ENCODE data around the gene PTPRU. TPM values are rescaled to one million over a fixed set of nuclear protein-coding genes. Genes with fewer than 3 reads are reported as not detected.
A peak's percentile ranks its signal among the peaks of the same experiment; 100 is the strongest.
"Not testable (repeated sequence)": the region's sequence is repeated elsewhere in the genome, so short reads cannot be mapped to it uniquely, and the experiment has no call there.

PTPRU gene
- total RNA-seq, 1 experiment from 2014 or later, result 40.7 TPM

- H3K9me3 ChIP-seq (ENCODE audit: control insufficient read depth in 1 of 2, insufficient read depth in 1 of 2, low read depth in 1 of 2, low read length in 2 of 2); H3K4me3 ChIP-seq (replicated peaks in 1 of 2; ENCODE audit: low read depth in 1 of 2, low read length in 2 of 2); H3K27ac ChIP-seq (ENCODE audit: low read depth, low read length); CTCF ChIA-PET; ATAC-seq; DNase-seq (ENCODE audit: low read depth, low spot score); BruUV-seq (replicated peaks); H2AFZ ChIP-seq (ENCODE audit: low read depth, low read length, poor library complexity, severe bottlenecking); H4K20me1 ChIP-seq (ENCODE audit: insufficient read depth); H3K36me3 ChIP-seq (ENCODE audit: control insufficient read depth in 1 of 2, insufficient read depth in 2 of 2, low read length in 2 of 2); H3K27me3 ChIP-seq (ENCODE audit: insufficient read depth, low read length); H3K9ac ChIP-seq (ENCODE audit: low read length); POLR2A ChIA-PET; H3K9me2 ChIP-seq (ENCODE audit: insufficient read depth); H3K4me2 ChIP-seq (ENCODE audit: low read length); RAD21 ChIA-PET (ENCODE audit: low non-redundant PET in 1 of 2, low total read pairs in 2 of 2, uncharacterized antibody in 2 of 2, unreplicated experiment in 2 of 2): not testable (repeated sequence)
- Histone ChIP-seq H3K4me1 (ENCODE audit: control insufficient read depth in 1 of 2, insufficient read depth in 2 of 2, low read length in 2 of 2) (peaks cover 15 to 34% of the 10 kb centered on the region in 2 experiments), H3K79me2 (ENCODE audit: insufficient read depth, low read length) (peaks cover 18% of the 10 kb centered on the region)
- intact Hi-C loops (cut with micrococcal nuclease), result loop anchor here (5.0 to 10.0 kb wide), 7 partner anchors 140 to 1680 kb away; no protein-coding TSS in a partner anchor
These were observed 1.4 kb upstream of the PTPRU start for GRCh38 chr1:29234881-29235280.

DNA sequence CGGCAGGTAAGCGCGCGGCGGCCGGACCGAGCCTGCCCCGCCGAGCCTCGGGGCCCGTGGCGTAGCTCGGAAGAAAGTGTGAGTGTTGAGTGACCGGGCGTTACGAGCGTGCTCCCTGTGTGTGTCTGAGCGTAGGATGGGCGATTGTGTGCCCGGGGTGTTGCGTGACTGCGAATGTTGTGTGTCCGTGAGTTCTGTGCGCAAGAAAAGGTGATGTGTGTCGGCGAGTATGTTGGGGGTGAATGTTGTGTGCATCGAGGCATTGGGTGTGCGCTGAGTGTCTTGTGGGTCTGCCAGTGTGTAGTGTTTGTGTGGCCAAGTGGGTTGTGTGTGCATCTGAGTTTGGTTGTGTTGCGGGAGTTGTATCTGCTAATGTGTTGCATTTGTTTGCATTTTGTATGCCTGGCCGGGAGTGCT, 398 bp downstream of the PTPRU start:
- peak overlapping the region; percentile 59 for H2AFZ ChIP-seq (ENCODE audit: low read depth, low read length, poor library complexity, severe bottlenecking)
- no peaks in the 10 kb centered on the region for H3K9me3 ChIP-seq (ENCODE audit: control insufficient read depth in 1 of 2, insufficient read depth in 1 of 2, low read depth in 1 of 2, low read length in 2 of 2)
- H3K9ac ChIP-seq (ENCODE audit: low read length), result peak overlapping the region; percentile 74
- no peaks in the 10 kb centered on the region for H3K9me2 ChIP-seq (ENCODE audit: insufficient read depth)
- peak overlapping the region; percentile 99 for H3K4me2 ChIP-seq (ENCODE audit: low read length)
- peaks cover 17% of the 10 kb centered on the region; the same call in 1 of the 2 replicates for H3K79me2 ChIP-seq (ENCODE audit: insufficient read depth, low read length)
- no peaks in the 10 kb centered on the region for H4K20me1 ChIP-seq (ENCODE audit: insufficient read depth)
- RAD21 ChIA-PET (ENCODE audit: low non-redundant PET in 1 of 2, low total read pairs in 2 of 2, uncharacterized antibody in 2 of 2, unreplicated experiment in 2 of 2), result no interaction called here
- no peaks in the 10 kb centered on the region for H3K36me3 ChIP-seq (ENCODE audit: control insufficient read depth in 1 of 2, insufficient read depth in 2 of 2, low read length in 2 of 2)
- ATAC-seq (no peak), DNase-seq (ENCODE audit: low read depth, low spot score) (no peak)
- no peak for TF ChIP-seq ELF1 (IDR thresholded peaks at IDR 0.05; ENCODE audit: borderline replicate concordance, low read depth)
- TF ChIP-seq, protein P1, sequence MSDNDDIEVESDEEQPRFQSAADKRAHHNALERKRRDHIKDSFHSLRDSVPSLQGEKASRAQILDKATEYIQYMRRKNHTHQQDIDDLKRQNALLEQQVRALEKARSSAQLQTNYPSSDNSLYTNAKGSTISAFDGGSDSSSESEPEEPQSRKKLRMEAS (IDR thresholded peaks at IDR 0.05), result no peak
- no peak for TF ChIP-seq YY1 (IDR thresholded peaks at IDR 0.05; ENCODE audit: extremely low read depth, insufficient replicate concordance, low read depth, low read length)
- intact Hi-C loops (cut with micrococcal nuclease), result loop anchor here (2.0 to 10.0 kb wide), 9 partner anchors 138 to 1678 kb away; no protein-coding TSS in a partner anchor
- POLR2A ChIA-PET, result no interaction called here
- no peaks in the 10 kb centered on the region for H3K27me3 ChIP-seq (ENCODE audit: insufficient read depth, low read length)
- BruUV-seq (replicated peaks), result no TSS peak
- CTCF ChIA-PET, result no interaction called here
- H3K4me3 ChIP-seq (replicated peaks in 1 of 2; ENCODE audit: low read depth in 1 of 2, low read length in 2 of 2), result peak overlapping the region; percentile 89 to 97
- peak overlapping the region; percentile 53; the same call in 1 of the 2 replicates for H3K27ac ChIP-seq (ENCODE audit: low read depth, low read length)
- peaks cover 17 to 31% of the 10 kb centered on the region in 2 experiments for H3K4me1 ChIP-seq (ENCODE audit: control insufficient read depth in 1 of 2, insufficient read depth in 2 of 2, low read length in 2 of 2)
